Measurements from ENCODE around the gene PIK3C2G.

DNA sequence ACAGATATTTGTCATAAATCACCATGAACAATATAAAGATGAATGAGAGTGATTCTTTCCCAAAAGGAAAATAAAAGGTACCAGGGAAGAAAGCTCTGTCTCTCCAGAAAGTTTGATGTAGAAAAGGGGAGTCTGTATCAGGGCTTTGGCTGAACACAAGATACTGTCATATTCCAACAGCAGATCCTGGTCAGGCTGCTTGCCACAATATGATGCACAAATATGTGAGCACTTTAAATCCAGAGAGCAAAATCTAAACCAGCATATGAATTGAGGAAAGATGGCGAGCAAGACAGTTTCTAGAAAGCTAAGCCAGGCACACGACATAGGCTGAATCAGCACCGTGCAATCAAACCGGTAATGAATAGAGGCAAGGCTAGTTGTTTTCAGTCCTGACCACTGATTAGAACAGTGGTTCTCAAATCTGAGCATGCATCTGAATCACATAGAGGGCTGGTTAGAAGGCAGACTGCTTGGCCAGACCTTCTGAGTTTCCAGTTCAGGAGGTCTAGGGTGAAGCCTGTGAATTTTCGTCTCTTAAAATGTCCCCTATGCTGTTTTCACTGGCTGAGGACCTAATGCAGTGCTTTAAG is 415.8 kb downstream of the PIK3C2G start:
- TF ChIP-seq, protein P1, sequence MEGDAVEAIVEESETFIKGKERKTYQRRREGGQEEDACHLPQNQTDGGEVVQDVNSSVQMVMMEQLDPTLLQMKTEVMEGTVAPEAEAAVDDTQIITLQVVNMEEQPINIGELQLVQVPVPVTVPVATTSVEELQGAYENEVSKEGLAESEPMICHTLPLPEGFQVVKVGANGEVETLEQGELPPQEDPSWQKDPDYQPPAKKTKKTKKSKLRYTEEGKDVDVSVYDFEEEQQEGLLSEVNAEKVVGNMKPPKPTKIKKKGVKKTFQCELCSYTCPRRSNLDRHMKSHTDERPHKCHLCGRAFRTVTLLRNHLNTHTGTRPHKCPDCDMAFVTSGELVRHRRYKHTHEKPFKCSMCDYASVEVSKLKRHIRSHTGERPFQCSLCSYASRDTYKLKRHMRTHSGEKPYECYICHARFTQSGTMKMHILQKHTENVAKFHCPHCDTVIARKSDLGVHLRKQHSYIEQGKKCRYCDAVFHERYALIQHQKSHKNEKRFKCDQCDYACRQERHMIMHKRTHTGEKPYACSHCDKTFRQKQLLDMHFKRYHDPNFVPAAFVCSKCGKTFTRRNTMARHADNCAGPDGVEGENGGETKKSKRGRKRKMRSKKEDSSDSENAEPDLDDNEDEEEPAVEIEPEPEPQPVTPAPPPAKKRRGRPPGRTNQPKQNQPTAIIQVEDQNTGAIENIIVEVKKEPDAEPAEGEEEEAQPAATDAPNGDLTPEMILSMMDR (conservative IDR thresholded peaks at IDR 0.05; ENCODE audit: low read length), result no peak
- no peak for TF ChIP-seq EZH2phosphoT487 (IDR thresholded peaks at IDR 0.05; ENCODE audit: borderline replicate concordance, low read depth, low read length)
